Heart right ventricle (tissue), 16 donors: ENCODE results near the gene ANKS1B. TPM values are rescaled to one million over a fixed set of nuclear protein-coding genes. Genes with fewer than 3 reads are reported as not detected.

Experiments
- ATAC-seq, 8 donors: fragments of 200-7000 bp; cut with Tn5 transposase; one replicate each; pipeline ENCODE4 v1.9.1; 2020; ENCODE audit warnings: mild to moderate bottlenecking in 8 of 8, moderate library complexity in 8 of 8, moderate number of reproducible peaks in 1 of 8
- DNase-seq, 2 donors: peaks; one replicate each; pipeline ENCODE4 v3.0.0-alpha.2; 2020
- H3K27ac ChIP-seq, 10 donors: fragments of 200-600 bp; sonication (generic) in 2 of 10; one replicate each; pipeline versions ENCODE4 v1.5.0 to v1.8.0; 2020 to 2022; ENCODE audit warnings: mild to moderate bottlenecking in 3 of 10
- H3K27me3 ChIP-seq, 7 donors: fragments of 200-600 bp; one replicate each; pipeline ENCODE4 v1.8.0; 2021 to 2022; ENCODE audit warnings: mild to moderate bottlenecking in 2 of 7
- H3K36me3 ChIP-seq, 9 donors: fragments of 200-600 bp; sonication (generic) in 1 of 9; one replicate each; pipeline versions ENCODE4 v1.5.0 to v1.8.0; 2020 to 2022; ENCODE audit warnings: mild to moderate bottlenecking in 2 of 9
- H3K4me1 ChIP-seq, 9 donors: fragments of 200-600 bp; sonication (generic) in 1 of 9; one replicate each; pipeline versions ENCODE4 v1.5.0 to v1.8.0; 2020 to 2022; ENCODE audit warnings: mild to moderate bottlenecking in 4 of 9
- H3K4me3 ChIP-seq, 10 donors: fragments of 200-600 bp; sonication (generic) in 2 of 10; one replicate each; pipeline versions ENCODE4 v1.5.0 to v1.8.0; 2020 to 2022; ENCODE audit warnings: mild to moderate bottlenecking in 7 of 10, moderate library complexity in 2 of 10
- H3K9me3 ChIP-seq, 11 donors: fragments of 200-600 bp in 10 of 11; sonication (generic) in 2 of 11; one replicate each; pipeline versions ENCODE4 v1.5.0 to v1.8.0; 2013 to 2022; ENCODE audit warnings: mild to moderate bottlenecking in 2 of 11, control low read depth in 1 of 11, moderate library complexity in 1 of 11
- CTCF ChIP-seq, 9 donors: fragments of 200-600 bp; sonication (generic) in 2 of 9; IDR thresholded peaks; one replicate each; pipeline versions ENCODE4 v1.5.0 to v1.8.0; 2021 to 2022; ENCODE audit warnings: antibody characterized with exemption in 9 of 9, mild to moderate bottlenecking in 5 of 9, moderate library complexity in 1 of 9
- WGBS, 2 donors: extraction: QIAGEN DNeasy Blood & Tissue Kit; methylation state at CpG; one replicate each; pipeline ENCODE4 v1.1.7; 2013; ENCODE audit warnings: inconsistent platforms in 1 of 2; 5-methylcytosine and 5-hydroxymethylcytosine counted together
- intact Hi-C, 10 donors: fragments of 100-400 bp; cut with DNase I; formaldehyde crosslinking; loops; one replicate each; pipeline versions ENCODE4 v1.11.1 to v1.14.2; 2022
- polyA plus RNA-seq, 2 donors: library from polyadenylated mRNA; stranded (reverse); fragments of 200-250 nt; gene quantifications; one replicate each; pipeline ENCODE4 v1.2.3, GENCODE V29; 2013
- total RNA-seq, 10 donors: library from RNA; stranded (reverse); fragmentation: NEBNext Ultra II Directional in 3 of 10; extraction: Animal tissue kit (Norgen Biotek cat#: 25700) in 3 of 10; gene quantifications; one replicate each; pipeline versions ENCODE4 v1.2.1 to v1.2.4, GENCODE V29; 2021 to 2023
- donor health status: Arrhythmogenic right ventricular cardiomyopathy.
- donor health status: ischemic (EF 13 %, LVEDD 7.1; RV severe dilation, severe dysfunction).
- donor health status: healthy with polysubstance abuse.
- donor health status: DM: no; HTN: yes; CAD: no.
- donor health status: DM: no; HTN: no; CAD: no.
- donor health status: ischemic (EF 25% LVEDD 6.9; RV normal size, moderate dysfunction).
- donor health status: ischemic (EF 25% LVEDD 5.7; RV mildly dilated, moderate dysfunction).
- donor health status: healthy.
- donor health status: DM: yes; HTN: yes; CAD: no.
- donor health status: Ischemic cardiomyopathy.
- donor health status: ischemic (EF 35%, LVEDD 5.7; RV mildly dilated, moderate dysfunction).
- donor health status: nonischemic (EF 11% LVEDD 7.7; RV severe dilation, severe dysfunction).
- donor health status: DM: yes; HTN: yes; CAD: no.
- donor health status: PGD.
- donor health status: ischemic (EF 29% LVEDD 5.4; RV normal size, mild dysfunction).
- donor health status: nonischemic (EF 23%, LVEDD 6.1; RV moderate dilation, normal function).

Gene ANKS1B
- total and polyA plus RNA-seq, 12 donors, result 0.58 to 4.8 (median 1.8) TPM

- Histone ChIP-seq H3K4me1 (no peaks in the 10 kb centered on the region), H3K9me3 (no peaks in the 10 kb centered on the region), H3K27ac (no peak overlapping the region), H3K4me3 (no peak overlapping the region), H3K27me3 (no peaks in the 10 kb centered on the region), H3K36me3 (no peaks in the 10 kb centered on the region)
- ATAC-seq, result no peak
- TF ChIP-seq CTCF (IDR thresholded peaks at IDR 0.05), result no peak
- 55 to 56% methylated on average over 2 of the region's 2 CpGs for WGBS, 2 donors
- DNase-seq, result no peak
- intact Hi-C loops, result no loop called here
These were observed 557.6 kb downstream of the ANKS1B start for GRCh38 chr12:99427104-99427503.

GRCh38 chr12:99418379-99418778 lies 566.4 kb downstream of the ANKS1B start:
- Histone ChIP-seq H3K27ac (no peak overlapping the region), H3K9me3 (peaks cover 0 to 26% (median 7%) of the 10 kb centered on the region in 11 donors), H3K36me3 (no peaks in the 10 kb centered on the region), H3K27me3 (no peaks in the 10 kb centered on the region), H3K4me3 (no peak overlapping the region), H3K4me1 (no peaks in the 10 kb centered on the region)
- ATAC-seq (no peak), DNase-seq (no peak)
- intact Hi-C loops, result no loop called here
- no peak for TF ChIP-seq CTCF (IDR thresholded peaks at IDR 0.05)
- WGBS, 2 donors, result 43 to 58% methylated on average over 3 of the region's 3 CpGs

- TF ChIP-seq CTCF (IDR thresholded peaks at IDR 0.05), result no peak
- no peak for ATAC-seq
- Histone ChIP-seq H3K36me3 (no peaks in the 10 kb centered on the region), H3K27me3 (no peaks in the 10 kb centered on the region), H3K4me3 (no peak overlapping the region), H3K4me1 (no peaks in the 10 kb centered on the region), H3K9me3 (peaks cover 0 to 53% (median 7%) of the 10 kb centered on the region in 11 donors), H3K27ac (no peak overlapping the region)
- intact Hi-C loops, result no loop called here
- WGBS, 2 donors, result 60 to 75% methylated on average over 3 of the region's 3 CpGs
- no peak for DNase-seq
These were observed 571.0 kb downstream of the ANKS1B start for GRCh38 chr12:99413751-99414150.

- Histone ChIP-seq H3K36me3 (no peaks in the 10 kb centered on the region), H3K9me3 (peaks cover 0 to 7% (median 0%) of the 10 kb centered on the region in 11 donors), H3K4me1 (no peaks in the 10 kb centered on the region), H3K4me3 (no peak overlapping the region), H3K27me3 (no peaks in the 10 kb centered on the region), H3K27ac (no peak overlapping the region)
- intact Hi-C loops, result no loop called here
- DNase-seq (no peak), ATAC-seq (no peak)
- no peak for TF ChIP-seq CTCF (IDR thresholded peaks at IDR 0.05)
These were observed 591.0 kb downstream of the ANKS1B start for GRCh38 chr12:99393763-99394162.
